Esophagus squamous epithelium (tissue), 5 donors: ENCODE data around the gene SNX20. TPM values are rescaled to one million over a fixed set of nuclear protein-coding genes. Genes with fewer than 3 reads are reported as not detected.

Experiments
- DNase-seq: peaks from one replicate; lab custom pipeline; 2025; lab: John Stamatoyannopoulos, UW
- H3K27ac ChIP-seq, 4 donors: fragments of 200-600 bp; sonication (generic); one replicate each; pipeline ENCODE4 v1.5.1; 2016 to 2019; ENCODE audit warnings: mild to moderate bottlenecking in 1 of 4
- H3K27me3 ChIP-seq, 4 donors: fragments of 200-600 bp; sonication (generic); 1 replicate in 3 of 4; 2 replicates in 1 of 4; pipeline versions ENCODE4 v1.5.1 to v1.6.0; 2017 to 2021; ENCODE audit warnings: antibody characterized with exemption in 1 of 4
- H3K36me3 ChIP-seq, 3 donors: fragments of 200-600 bp; sonication (generic); one replicate each; pipeline ENCODE4 v1.5.1; 2016 to 2019
- H3K4me1 ChIP-seq, 3 donors: fragments of 200-600 bp; sonication (generic); one replicate each; pipeline ENCODE4 v1.5.1; 2017 to 2019
- H3K4me3 ChIP-seq, 4 donors: fragments of 200-600 bp; sonication (generic); 1 replicate in 3 of 4; 2 replicates in 1 of 4; pipeline ENCODE4 v1.5.1; 2016 to 2019; ENCODE audit warnings: mild to moderate bottlenecking in 2 of 4, moderate library complexity in 1 of 4
- H3K9me3 ChIP-seq, 3 donors: fragments of 200-600 bp; sonication (generic); one replicate each; pipeline ENCODE4 v1.5.1; 2016 to 2019
- CTCF ChIP-seq, 6 experiments: fragments of 450-650 bp in 4 of 6; fragments of 200-600 bp in 2 of 6; sonication (generic) in 2 of 6; IDR thresholded peaks; one replicate each; pipeline ENCODE4 v1.5.1; 2016 to 2019; ENCODE audit warnings: antibody characterized with exemption in 6 of 6, mild to moderate bottlenecking in 4 of 6, moderate library complexity in 4 of 6
- POLR2A ChIP-seq, 4 donors: fragments of 450-650 bp; IDR thresholded peaks; one replicate each; pipeline ENCODE4 v1.6.1; 2017; ENCODE audit warnings: antibody characterized with exemption in 4 of 4, mild to moderate bottlenecking in 4 of 4, moderate library complexity in 3 of 4
- WGBS, 2 donors: methylation state at CpG; one replicate each; pipeline ENCODE4 v1.1.5; 2018; 5-methylcytosine and 5-hydroxymethylcytosine counted together
- intact Hi-C: fragments of 100-400 bp; cut with DNase I; formaldehyde crosslinking; loops from one replicate; pipeline ENCODE4 v1.15.0; 2022
- total RNA-seq, 4 donors: library from RNA; depleted of rRNA; stranded (reverse); fragments of >200 nt; gene quantifications; one replicate each; pipeline ENCODE4 v1.1.0, GENCODE V29; 2016
- donor health status: DM: yes; HTN: yes; CAD: no.

The SNX20 gene
- total RNA-seq, 4 donors from 2014 or later = 0.38 to 2.9 (median 1.7) TPM

- Histone ChIP-seq H3K36me3 (no peaks in the 10 kb centered on the region), H3K4me1 (peaks cover 5 to 28% (median 6%) of the 10 kb centered on the region in 3 donors), H3K9me3 (no peaks in the 10 kb centered on the region), H3K27me3 (no peaks in the 10 kb centered on the region), H3K4me3 (peak overlapping the region in 3 of 4 donors; percentile 32 to 56 (median 39)), H3K27ac (peak overlapping the region; percentile 50 to 73 (median 62))
- WGBS, 2 donors = 80% methylated on average over 1 of the region's 3 CpGs; no CpG with 5 or more reads in 1 of the 2 donors
- TF ChIP-seq CTCF (IDR thresholded peaks at IDR 0.05) = no peak
- no peak for TF ChIP-seq POLR2A (IDR thresholded peaks at IDR 0.05)
- no peak for DNase-seq
- intact Hi-C loops = no loop called here
These were observed 587 bp downstream of the SNX20 start for GRCh38 chr16:50680556-50680893.

DNA sequence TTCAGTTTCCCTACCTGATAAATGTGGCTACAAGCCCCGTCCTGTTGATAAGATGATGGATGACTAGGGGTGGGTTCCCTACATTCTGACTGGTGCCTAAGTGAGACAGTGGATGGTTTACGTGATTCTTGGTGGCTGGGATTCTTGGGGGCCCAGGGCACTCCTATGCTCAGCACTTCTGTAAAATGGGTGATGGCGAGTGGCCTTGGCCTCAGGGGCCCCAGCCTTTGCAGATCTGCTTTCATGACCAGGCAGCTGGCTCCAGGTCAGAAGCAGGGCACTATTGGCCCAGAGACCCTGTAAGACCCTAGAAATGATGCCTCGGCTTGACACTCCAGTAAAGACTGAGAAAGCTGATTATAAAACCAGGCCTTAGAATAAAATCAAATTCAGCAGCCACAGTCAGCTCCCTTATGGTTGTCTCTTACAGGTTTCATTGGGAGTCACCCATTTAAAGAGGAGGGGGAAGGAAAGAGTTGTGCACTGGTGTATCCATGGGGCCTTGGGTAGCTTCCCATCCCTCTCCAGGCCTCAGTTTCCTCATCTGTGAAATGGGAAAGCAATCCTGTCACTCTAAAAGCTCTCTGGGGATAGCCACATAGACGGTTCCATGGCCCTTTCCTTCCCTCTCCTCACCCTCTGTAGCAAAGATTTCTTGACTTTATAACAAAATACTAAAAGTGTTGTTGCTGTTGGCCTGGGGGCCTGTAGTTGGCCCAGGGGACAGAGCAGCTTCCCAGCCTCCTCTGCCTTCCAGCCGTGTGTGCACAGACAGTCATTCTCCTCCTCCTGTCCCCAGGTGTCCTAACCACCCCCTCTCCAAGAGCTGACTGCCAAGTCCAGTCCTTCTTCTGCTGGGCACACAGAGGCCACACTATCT, 1.2 kb downstream of the SNX20 start:
- Histone ChIP-seq H3K27me3 (no peaks in the 10 kb centered on the region), H3K4me3 (peak overlapping the region in 2 of 4 donors; percentile 39 to 56), H3K4me1 (peaks cover 2 to 28% (median 6%) of the 10 kb centered on the region in 3 donors), H3K27ac (peak overlapping the region in 1 of 4 donors; percentile 73), H3K9me3 (no peaks in the 10 kb centered on the region), H3K36me3 (no peaks in the 10 kb centered on the region)
- DNase-seq = no peak
- intact Hi-C loops = no loop called here
- TF ChIP-seq POLR2A (IDR thresholded peaks at IDR 0.05) (no peak), CTCF (IDR thresholded peaks at IDR 0.05) (no peak)
- 75 to 77% methylated on average over 3 to 4 of the region's 6 CpGs for WGBS, 2 donors

DNA sequence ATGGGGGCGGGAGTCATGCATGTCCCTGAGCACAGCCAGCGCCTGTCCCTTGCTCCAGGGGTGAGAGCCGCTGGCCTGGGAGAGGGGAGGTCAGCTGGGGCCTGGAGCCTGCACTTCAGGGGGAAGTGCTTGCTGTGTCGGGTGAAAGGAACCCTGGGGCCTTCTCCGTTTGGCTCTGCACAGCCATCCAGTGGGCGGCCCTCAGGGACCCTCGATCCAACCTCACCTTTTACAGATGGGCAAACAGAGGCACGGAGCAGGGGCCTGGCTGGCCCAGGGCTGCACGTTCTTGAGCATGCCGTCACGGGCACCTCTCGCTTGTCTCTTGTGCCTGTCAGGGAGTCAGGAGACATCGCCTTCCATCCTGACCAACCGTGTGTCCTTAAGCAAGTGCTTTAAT, 1.8 kb downstream of the SNX20 start:
- H3K4me1 ChIP-seq = peaks cover 0 to 28% (median 6%) of the 10 kb centered on the region in 3 donors
- no peaks in the 10 kb centered on the region for H3K9me3 ChIP-seq
- DNase-seq = no peak
- H3K27me3 ChIP-seq = no peaks in the 10 kb centered on the region
- peaks cover 0 to 5% (median 0%) of the 10 kb centered on the region in 3 donors for H3K36me3 ChIP-seq
- H3K4me3 ChIP-seq = peak overlapping the region in 1 of 4 donors; percentile 9
- H3K27ac ChIP-seq = no peak overlapping the region
- WGBS, 2 donors = 50 to 81% methylated on average over 1 to 10 of the region's 14 CpGs
- no peak for TF ChIP-seq POLR2A (IDR thresholded peaks at IDR 0.05)
- TF ChIP-seq CTCF (IDR thresholded peaks at IDR 0.05) = no peak
- intact Hi-C loops = no loop called here

- Histone ChIP-seq H3K4me1 (peaks cover 0 to 29% (median 6%) of the 10 kb centered on the region in 3 donors), H3K27ac (no peak overlapping the region), H3K4me3 (no peak overlapping the region), H3K36me3 (peaks cover 0 to 12% (median 0%) of the 10 kb centered on the region in 3 donors), H3K9me3 (peaks cover 0 to 5% (median 0%) of the 10 kb centered on the region in 3 donors), H3K27me3 (peaks cover 0 to 3% (median 0%) of the 10 kb centered on the region in 4 donors)
- WGBS, 2 donors = 53 to 67% methylated on average over 3 of the region's 3 CpGs
- intact Hi-C loops = no loop called here
- TF ChIP-seq POLR2A (IDR thresholded peaks at IDR 0.05) (no peak), CTCF (IDR thresholded peaks at IDR 0.05) (no peak)
- DNase-seq = no peak
These were observed 2.6 kb downstream of the SNX20 start for GRCh38 chr16:50678531-50678930.

GRCh38 chr16:50677351-50677750, 3.8 kb downstream of the SNX20 start:
- no peak for DNase-seq
- intact Hi-C loops = no loop called here
- WGBS, 2 donors = 62 to 82% methylated on average over 3 to 6 of the region's 7 CpGs
- Histone ChIP-seq H3K4me1 (peaks cover 0 to 29% (median 6%) of the 10 kb centered on the region in 3 donors), H3K9me3 (peaks cover 0 to 17% (median 10%) of the 10 kb centered on the region in 3 donors), H3K36me3 (peaks cover 0 to 24% (median 0%) of the 10 kb centered on the region in 3 donors), H3K4me3 (no peak overlapping the region), H3K27me3 (peaks cover 0 to 5% (median 0%) of the 10 kb centered on the region in 4 donors), H3K27ac (no peak overlapping the region)
- no peak for TF ChIP-seq POLR2A (IDR thresholded peaks at IDR 0.05)
- TF ChIP-seq CTCF (IDR thresholded peaks at IDR 0.05) = peak in 5 of 6 experiments; percentile 8 to 60 (median 38)
